GM19397 (cell line): ENCODE results near the gene ELF3.
"Not testable (repeated sequence)": the region's sequence is repeated elsewhere in the genome, so short reads cannot be mapped to it uniquely, and the experiment has no call there.

Experiments used
- ATAC-seq: cut with Tn5 transposase; IDR thresholded peaks from one replicate; pipeline ENCODE4 v1.9.1; 2021; ENCODE audit warnings: mild to moderate bottlenecking, moderate library complexity; ENCODE audit not compliant: unreplicated experiment

The ELF3 gene

GRCh38 chr1:202007805-202008489 is 2.4 kb upstream of the ELF3 start:
- ATAC-seq, result no peak

- peak; percentile 39 for ATAC-seq
Observed at GRCh38 chr1:202009326-202010179, 834 bp upstream of the ELF3 start.

- ATAC-seq, result no peak
Observed at GRCh38 chr1:202011994-202012393, 1.6 kb downstream of the ELF3 start.

GRCh38 chr1:202012544-202013478 is 2.4 kb downstream of the ELF3 start:
- no peak for ATAC-seq

GRCh38 chr1:202013603-202014002 is 3.2 kb downstream of the ELF3 start:
- no peak for ATAC-seq

- ATAC-seq, result no peak
Observed at GRCh38 chr1:202014060-202014459, 3.7 kb downstream of the ELF3 start.

- ATAC-seq, result no peak
Observed at GRCh38 chr1:202014915-202015661, 4.7 kb downstream of the ELF3 start.

GRCh38 chr1:202015662-202015937 is 5.2 kb downstream of the ELF3 start:
- ATAC-seq, result no peak

GRCh38 chr1:202016022-202016810 is 5.8 kb downstream of the ELF3 start:
- no peak for ATAC-seq

- no peak for ATAC-seq
Observed at GRCh38 chr1:202016811-202017748, 6.7 kb downstream of the ELF3 start.

- no peak for ATAC-seq
Observed at GRCh38 chr1:202017749-202018467, 7.5 kb downstream of the ELF3 start.

GRCh38 chr1:202018468-202019234 is 8.3 kb downstream of the ELF3 start:
- no peak for ATAC-seq

- ATAC-seq, result not testable (repeated sequence)
Observed at GRCh38 chr1:202019235-202019558, 8.8 kb downstream of the ELF3 start.

GRCh38 chr1:202023001-202023433 is 12.6 kb downstream of the ELF3 start:
- no peak for ATAC-seq

- ATAC-seq, result no peak
Observed at GRCh38 chr1:202029171-202029665, 18.8 kb downstream of the ELF3 start.

GRCh38 chr1:202029727-202030126 is 19.3 kb downstream of the ELF3 start:
- no peak for ATAC-seq

GRCh38 chr1:202031796-202032195 is 21.4 kb downstream of the ELF3 start:
- no peak for ATAC-seq
